IMR-90 (cell line): ENCODE measurements around the gene ROCK2. TPM values are rescaled to one million over a fixed set of nuclear protein-coding genes. Genes with fewer than 3 reads are reported as not detected.

Source experiments
- ATAC-seq: fragments of 200-7000 bp; cut with Tn5 transposase; 2 replicates; pipeline ENCODE4 v1.9.1; 2020; ENCODE audit warnings: low read depth, mild to moderate bottlenecking, moderate library complexity
- BruUV-seq: library from RNA; stranded (reverse); fragments of 400-500 nt; replicated peaks from 2 replicates; lab custom pipeline; 2021; lab: Mats Ljungman, UMichigan
- CTCF ChIA-PET: fragments of 300-600 bp; formaldehyde crosslinking; extraction: SDS; loops from one replicate; lab custom pipeline; 2021; ENCODE audit warnings: antibody characterized with exemption; lab: Yijun Ruan, JAX
- POLR2A ChIA-PET: fragments of 300-600 bp; sonication (Branson Sonifier 250); formaldehyde crosslinking; loops from one replicate; lab custom pipeline; 2022; ENCODE audit warnings: antibody characterized with exemption; ENCODE audit not compliant: unreplicated experiment; lab: Charles Lee
- DNase-seq: peaks from one replicate; pipeline ENCODE4 v3.0.0; 2013
- H2AFZ ChIP-seq: replicated peaks from 2 replicates; pipeline ENCODE3; 2013; ENCODE audit warnings: low read length, mild to moderate bottlenecking; ENCODE audit not compliant: poor library complexity
- H2AK5ac ChIP-seq: 2 replicates; pipeline ENCODE4 v1.6.1; 2013; ENCODE audit warnings: low read depth, low read length, inconsistent platforms
- H2AK9ac ChIP-seq: replicated peaks from 2 replicates; pipeline ENCODE3; 2013; ENCODE audit warnings: mild to moderate bottlenecking, low read depth, low read length, moderate library complexity; ENCODE audit not compliant: poor library complexity
- H2BK120ac ChIP-seq: 2 replicates; pipeline ENCODE4 v1.6.1; 2013; ENCODE audit warnings: low read depth, low read length, inconsistent platforms
- H2BK15ac ChIP-seq: 3 replicates; pipeline ENCODE4 v1.6.1; 2013; ENCODE audit warnings: low read depth, low read length, inconsistent platforms
- H2BK20ac ChIP-seq: 2 replicates; pipeline ENCODE4 v1.6.1; 2013; ENCODE audit warnings: low read depth, mild to moderate bottlenecking, inconsistent platforms, low read length, moderate library complexity
- H2BK5ac ChIP-seq: 2 replicates; pipeline ENCODE4 v1.6.1; 2013; ENCODE audit warnings: mild to moderate bottlenecking, low read depth, low read length, inconsistent platforms; ENCODE audit not compliant: poor library complexity, severe bottlenecking
- H3K14ac ChIP-seq: replicated peaks from 2 replicates; pipeline ENCODE4 v1.6.1; 2013; ENCODE audit warnings: low read depth, low read length, inconsistent platforms
- H3K18ac ChIP-seq: 2 replicates; pipeline ENCODE4 v1.6.1; 2013; ENCODE audit warnings: low read depth, low read length, control low read depth
- H3K23ac ChIP-seq: 2 replicates; pipeline ENCODE4 v1.6.1; 2013; ENCODE audit warnings: low read depth, low read length, inconsistent platforms
- H3K27ac ChIP-seq: 2 replicates; pipeline ENCODE4 v1.5.1; 2013; ENCODE audit warnings: mild to moderate bottlenecking, control low read depth, low read length; ENCODE audit not compliant: insufficient read depth
- H3K27me3 ChIP-seq: 2 replicates; pipeline ENCODE4 v1.6.1; 2013; ENCODE audit warnings: low read length; ENCODE audit not compliant: control insufficient read depth, insufficient read depth
- H3K36me3 ChIP-seq: 2 replicates; pipeline ENCODE4 v1.6.1; 2013; ENCODE audit warnings: low read length, mixed read lengths; ENCODE audit not compliant: control insufficient read depth, insufficient read depth
- H3K4ac ChIP-seq: 2 replicates; pipeline ENCODE4 v1.6.1; 2013; ENCODE audit warnings: low read depth, low read length, inconsistent platforms
- H3K4me1 ChIP-seq: 2 replicates; pipeline ENCODE4 v1.6.1; 2013; ENCODE audit warnings: low read length, mixed read lengths; ENCODE audit not compliant: control insufficient read depth, insufficient read depth
- H3K4me2 ChIP-seq: 2 replicates; pipeline ENCODE4 v1.6.1; 2013; ENCODE audit warnings: low read depth, mild to moderate bottlenecking, control low read depth, low read length, moderate library complexity
- H3K4me3 ChIP-seq: 2 replicates; pipeline ENCODE4 v1.5.1; 2013; ENCODE audit warnings: low read depth, mild to moderate bottlenecking, control low read depth, low read length, moderate library complexity; ENCODE audit not compliant: insufficient read depth
- H3K56ac ChIP-seq: 2 replicates; pipeline ENCODE4 v1.6.1; 2013; ENCODE audit warnings: low read length, inconsistent platforms; ENCODE audit not compliant: insufficient read depth; ENCODE audit errors: extremely low read depth
- H3K79me1 ChIP-seq, 2 experiments: 2 replicates each; pipeline ENCODE4 v1.6.1; 2013; ENCODE audit warnings: low read length in 2 of 2, inconsistent platforms in 1 of 2, low read depth in 1 of 2
- H3K9ac ChIP-seq: 2 replicates; pipeline ENCODE4 v1.6.1; 2013; ENCODE audit warnings: low read depth, low read length, control low read depth
- H3K9me1 ChIP-seq: 2 replicates; pipeline ENCODE4 v1.6.1; 2013; ENCODE audit warnings: low read length, inconsistent platforms; ENCODE audit not compliant: insufficient read depth
- H3K9me3 ChIP-seq: 2 replicates; pipeline ENCODE4 v1.6.1; 2013; ENCODE audit warnings: low read length; ENCODE audit not compliant: control insufficient read depth, insufficient read depth
- H4K20me1 ChIP-seq: 2 replicates; pipeline ENCODE4 v1.6.1; 2013; ENCODE audit warnings: low read length, inconsistent platforms; ENCODE audit not compliant: insufficient read depth
- H4K5ac ChIP-seq: 2 replicates; pipeline ENCODE4 v1.6.1; 2013; ENCODE audit warnings: mild to moderate bottlenecking, low read depth, low read length, control low read depth
- H4K8ac ChIP-seq, 2 experiments: 2 replicates each; pipeline ENCODE4 v1.6.1; 2013; ENCODE audit warnings: low read depth in 2 of 2, low read length in 2 of 2, control low read depth in 1 of 2, inconsistent platforms in 1 of 2
- H4K91ac ChIP-seq: 2 replicates; pipeline ENCODE4 v1.6.1; 2013; ENCODE audit warnings: low read depth, low read length, inconsistent platforms; ENCODE audit not compliant: insufficient read depth
- BHLHE40 ChIP-seq: fragments of 150-350 bp; IDR thresholded peaks from 2 replicates; pipeline ENCODE4 v1.6.1; 2016; ENCODE audit warnings: mild to moderate bottlenecking, low read depth, low read length
- CEBPB ChIP-seq: IDR thresholded peaks from 2 replicates; pipeline ENCODE4 v1.6.1; 2012; ENCODE audit warnings: low read depth, low read length, improper control_type of control experiment
- CTCF ChIP-seq: conservative IDR thresholded peaks from 2 replicates; pipeline ENCODE4 v1.5.1; 2012; ENCODE audit warnings: mild to moderate bottlenecking, low read depth, low read length, improper control_type of control experiment
- FOS ChIP-seq: fragments of 150-350 bp; IDR thresholded peaks from 2 replicates; pipeline ENCODE4 v1.6.1; 2016; ENCODE audit warnings: low read depth, low read length
- MAZ ChIP-seq: IDR thresholded peaks from 2 replicates; pipeline ENCODE4 v1.6.1; 2012; ENCODE audit warnings: low read depth, mild to moderate bottlenecking, low read length, improper control_type of control experiment, moderate library complexity, borderline replicate concordance
- MXI1 ChIP-seq: IDR thresholded peaks from 2 replicates; pipeline ENCODE4 v1.6.1; 2012; ENCODE audit warnings: low read depth, mild to moderate bottlenecking, low read length, moderate library complexity, borderline replicate concordance
- NFE2L2 ChIP-seq: fragments of 150-350 bp; IDR thresholded peaks from 2 replicates; pipeline ENCODE4 v1.6.1; 2016; ENCODE audit warnings: low read depth, mild to moderate bottlenecking, low read length
- RAD21 ChIP-seq: IDR thresholded peaks from 2 replicates; pipeline ENCODE4 v1.6.1; 2012; ENCODE audit warnings: low read length, improper control_type of control experiment
- RCOR1 ChIP-seq: IDR thresholded peaks from 2 replicates; pipeline ENCODE4 v1.6.1; 2012; ENCODE audit warnings: mild to moderate bottlenecking, low read length, improper control_type of control experiment; ENCODE audit not compliant: insufficient replicate concordance
- WGBS, 2 experiments: methylation state at CpG; one replicate each; pipeline versions ENCODE4 v1.1.5 to v1.1.7; 2013; ENCODE audit warnings: missing lambda C conversion rate in 2 of 2; ENCODE audit not compliant: insufficient read length in 1 of 2; ENCODE audit errors: extremely low coverage in 2 of 2; 5-methylcytosine and 5-hydroxymethylcytosine counted together
- dilution Hi-C: fragments of 300-500 bp; cut with HindIII; formaldehyde crosslinking; loops from one replicate; pipeline ENCODE4 v1.14.3; 2018; ENCODE audit warnings: low sequenced_read_pairs; ENCODE audit not compliant: unreplicated experiment
- in situ Hi-C: fragments of 300-500 bp; cut with MboI; formaldehyde crosslinking; loops from 3 replicates; pipeline ENCODE4 v1.14.3; 2019; ENCODE audit warnings: low sequenced_read_pairs, inconsistent platforms, mixed read lengths
- intact Hi-C: fragments of 100-400 bp; cut with micrococcal nuclease; formaldehyde crosslinking; loops from 2 replicates; pipeline ENCODE4 v1.10.0; 2022
- polyA plus RNA-seq, 3 experiments: library from polyadenylated mRNA; depleted of rRNA; stranded (reverse); fragments of >200 nt; gene quantifications; 2 replicates each; pipeline ENCODE4 v1.2.3, GENCODE V29; 2012; ENCODE audit warnings: low replicate concordance in 1 of 3
- total RNA-seq: library from RNA; depleted of rRNA; stranded (reverse); fragments of >200 nt; gene quantifications from 2 replicates; pipeline ENCODE4 v1.2.3, GENCODE V29; 2012

Gene ROCK2
- total and polyA plus RNA-seq, 2 of the 4 experiments (the other 2 are of a cell fraction): 9.0 to 28.3 TPM

- Histone ChIP-seq H2BK5ac (no peak overlapping the region), H2BK20ac (no peak overlapping the region), H2BK15ac (no peak overlapping the region), H3K14ac (no peak overlapping the region), H3K56ac (no peak overlapping the region), H3K27ac (no peak overlapping the region), H3K9me3 (no peaks in the 10 kb centered on the region), H3K36me3 (peaks cover 15% of the 10 kb centered on the region), H3K9me1 (no peaks in the 10 kb centered on the region), H3K4me2 (no peak overlapping the region), H2BK120ac (no peak overlapping the region), H4K8ac (no peak overlapping the region), H2AFZ (no peak overlapping the region), H4K5ac (no peak overlapping the region), H4K20me1 (peaks cover 6% of the 10 kb centered on the region; the same call in 1 of the 2 replicates), H3K9ac (no peak overlapping the region), H3K79me1 (peaks cover 25 to 50% of the 10 kb centered on the region in 2 experiments), H3K4ac (no peak overlapping the region), H3K4me1 (no peaks in the 10 kb centered on the region), H3K27me3 (no peaks in the 10 kb centered on the region), H3K18ac (no peak overlapping the region), H3K23ac (no peak overlapping the region), H2AK9ac (no peak overlapping the region), H3K4me3 (no peak overlapping the region), H2AK5ac (no peak overlapping the region), H4K91ac (no peak overlapping the region)
- no peak for ATAC-seq
- POLR2A ChIA-PET: no interaction called here
- in situ Hi-C loops (no loop called here), dilution Hi-C loops (no loop called here), intact Hi-C loops (no loop called here)
- no CpG with 5 or more reads among the region's 3 CpGs for WGBS, 2 experiments
- no peak for DNase-seq
- TF ChIP-seq RCOR1 (no peak), RAD21 (no peak), MXI1 (no peak), CEBPB (no peak), CTCF (no peak), MAZ (no peak), NFE2L2 (no peak), FOS (no peak), BHLHE40 (no peak)
- BruUV-seq: no TSS peak
- CTCF ChIA-PET: no interaction called here
Observed at GRCh38 chr2:11280713-11281112, 63.7 kb downstream of the ROCK2 start.
